Progenitor cell of endocrine pancreas (in vitro differentiated cells): Measurements from ENCODE around the gene RNPEPL1. TPM values are rescaled to one million over a fixed set of nuclear protein-coding genes. Genes with fewer than 3 reads are reported as not detected.

Source experiments
- DNase-seq: peaks from one replicate; pipeline ENCODE4 v3.0.0; 2021; ENCODE audit warnings: low spot score; ENCODE audit not compliant: unreplicated experiment
- H3K27ac Mint-ChIP-seq: 2 replicates; pipeline ENCODE4 v1.8.0; 2021; ENCODE audit warnings: mild to moderate bottlenecking, moderate library complexity, mixed read lengths
- H3K27me3 Mint-ChIP-seq: 2 replicates; pipeline ENCODE4 v1.8.0; 2021; ENCODE audit warnings: mixed read lengths
- H3K36me3 Mint-ChIP-seq: 2 replicates; pipeline ENCODE4 v1.8.0; 2022; ENCODE audit warnings: mixed read lengths; ENCODE audit not compliant: insufficient read depth
- H3K4me1 Mint-ChIP-seq: 2 replicates; pipeline ENCODE4 v1.8.0; 2021; ENCODE audit warnings: low read depth, mixed read lengths
- H3K4me3 Mint-ChIP-seq: 2 replicates; pipeline ENCODE4 v1.8.0; 2021; ENCODE audit warnings: low read depth, mild to moderate bottlenecking, moderate library complexity, mixed read lengths
- H3K9me3 Mint-ChIP-seq: 2 replicates; pipeline ENCODE4 v1.8.0; 2021; ENCODE audit warnings: low read depth, mixed read lengths
- total RNA-seq: library from RNA; stranded (reverse); gene quantifications from 2 replicates; pipeline ENCODE4 v1.2.1, GENCODE V29; 2021
- TF ChIP-seq, protein P1 (sequence below): fragments of 200-600 bp; sonication (generic); IDR thresholded peaks from one replicate; pipeline ENCODE4 v1.5.0; 2021; ENCODE audit warnings: antibody characterized with exemption, mild to moderate bottlenecking; ENCODE audit not compliant: unreplicated experiment

RNPEPL1 gene
- total RNA-seq, 1 donor from 2014 or later, result 52.2 TPM

DNA sequence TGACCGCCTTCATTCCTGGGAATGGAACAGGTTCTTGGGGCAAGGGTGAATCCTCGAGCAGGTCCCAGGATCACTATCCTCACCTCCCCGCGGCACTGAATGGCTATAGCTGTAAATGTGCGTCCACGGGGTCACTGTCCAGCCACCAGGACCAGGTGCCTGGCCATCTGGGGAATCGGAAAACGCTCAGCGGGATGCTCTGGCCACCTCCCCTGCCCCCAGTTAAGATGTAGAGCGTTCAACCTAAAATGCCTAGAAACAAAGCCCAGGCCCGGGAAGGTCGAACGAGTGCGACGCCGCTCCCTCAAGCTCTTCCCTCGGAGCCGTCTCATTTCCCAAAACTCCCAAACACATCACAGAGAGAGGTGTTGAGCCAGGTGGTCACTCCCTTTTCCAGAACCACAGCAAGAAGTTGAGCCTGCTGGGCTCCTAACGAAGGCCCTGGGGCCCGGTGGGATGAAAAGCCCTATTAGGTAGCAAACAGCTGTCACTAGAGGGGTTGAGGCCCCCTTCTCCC lies 17.5 kb downstream of the RNPEPL1 start:
- H3K9me3 Mint-ChIP-seq, result no peaks in the 10 kb centered on the region
- TF ChIP-seq, protein P1, sequence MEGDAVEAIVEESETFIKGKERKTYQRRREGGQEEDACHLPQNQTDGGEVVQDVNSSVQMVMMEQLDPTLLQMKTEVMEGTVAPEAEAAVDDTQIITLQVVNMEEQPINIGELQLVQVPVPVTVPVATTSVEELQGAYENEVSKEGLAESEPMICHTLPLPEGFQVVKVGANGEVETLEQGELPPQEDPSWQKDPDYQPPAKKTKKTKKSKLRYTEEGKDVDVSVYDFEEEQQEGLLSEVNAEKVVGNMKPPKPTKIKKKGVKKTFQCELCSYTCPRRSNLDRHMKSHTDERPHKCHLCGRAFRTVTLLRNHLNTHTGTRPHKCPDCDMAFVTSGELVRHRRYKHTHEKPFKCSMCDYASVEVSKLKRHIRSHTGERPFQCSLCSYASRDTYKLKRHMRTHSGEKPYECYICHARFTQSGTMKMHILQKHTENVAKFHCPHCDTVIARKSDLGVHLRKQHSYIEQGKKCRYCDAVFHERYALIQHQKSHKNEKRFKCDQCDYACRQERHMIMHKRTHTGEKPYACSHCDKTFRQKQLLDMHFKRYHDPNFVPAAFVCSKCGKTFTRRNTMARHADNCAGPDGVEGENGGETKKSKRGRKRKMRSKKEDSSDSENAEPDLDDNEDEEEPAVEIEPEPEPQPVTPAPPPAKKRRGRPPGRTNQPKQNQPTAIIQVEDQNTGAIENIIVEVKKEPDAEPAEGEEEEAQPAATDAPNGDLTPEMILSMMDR, result no peak
- H3K36me3 Mint-ChIP-seq, result peaks cover 7% of the 10 kb centered on the region
- H3K27me3 Mint-ChIP-seq, result no peaks in the 10 kb centered on the region
- H3K27ac Mint-ChIP-seq, result peak overlapping the region; percentile 95
- peaks cover 23% of the 10 kb centered on the region for H3K4me1 Mint-ChIP-seq
- no peak for DNase-seq
- H3K4me3 Mint-ChIP-seq, result peak overlapping the region; percentile 93

DNA sequence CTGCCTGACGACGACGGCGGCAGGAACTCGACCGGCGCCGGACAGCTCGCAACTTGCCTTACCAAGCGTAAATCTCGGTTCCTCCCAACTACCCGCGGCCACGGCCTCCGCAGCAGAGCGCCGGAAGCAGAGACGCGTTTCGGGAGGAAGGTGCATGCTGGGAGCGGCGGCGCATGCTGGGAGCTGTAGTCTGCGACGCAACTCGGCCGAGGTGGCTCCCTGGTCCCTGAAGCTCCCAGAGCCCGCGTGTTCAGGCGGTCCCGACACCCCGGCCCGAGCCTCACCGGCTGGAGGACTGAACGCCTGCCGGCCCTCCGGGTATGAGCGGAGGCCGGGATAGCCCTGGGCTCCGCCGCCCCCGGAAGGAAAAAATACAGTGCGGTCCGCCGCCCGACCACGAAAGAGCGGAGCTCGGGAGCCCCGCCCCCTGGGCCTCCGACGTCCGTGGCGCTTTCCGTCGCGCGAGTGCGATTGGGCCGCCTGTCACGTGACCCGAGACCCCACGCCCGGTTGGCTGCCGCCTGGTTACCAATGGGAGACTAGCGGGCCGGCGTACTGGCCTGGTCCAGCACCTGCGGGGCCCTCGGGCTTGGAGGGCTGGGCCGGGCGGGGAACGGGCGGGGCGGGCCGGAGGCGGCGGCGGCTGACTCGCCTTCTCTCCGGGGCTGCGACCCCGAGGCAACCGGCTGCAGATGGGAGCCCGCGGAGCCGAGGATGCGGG lies 18.1 kb downstream of the RNPEPL1 start, which contains the start of gene CAPN10:
CAPN10 (plus strand) TSS at position 537 of the 721 bp plus-strand sequence; CDS start at position 715, 178 bp downstream.
- Mint-ChIP-seq H3K4me1 (peaks cover 23% of the 10 kb centered on the region), H3K9me3 (no peaks in the 10 kb centered on the region), H3K36me3 (peaks cover 4% of the 10 kb centered on the region), H3K4me3 (peak within 1 kb of the TSS; percentile 93), H3K27ac (peak within 1 kb of the TSS; percentile 95), H3K27me3 (no peaks in the 10 kb centered on the region)
- TF ChIP-seq, protein P1, result no peak
- DNase-seq, result peak; percentile 96

DNA sequence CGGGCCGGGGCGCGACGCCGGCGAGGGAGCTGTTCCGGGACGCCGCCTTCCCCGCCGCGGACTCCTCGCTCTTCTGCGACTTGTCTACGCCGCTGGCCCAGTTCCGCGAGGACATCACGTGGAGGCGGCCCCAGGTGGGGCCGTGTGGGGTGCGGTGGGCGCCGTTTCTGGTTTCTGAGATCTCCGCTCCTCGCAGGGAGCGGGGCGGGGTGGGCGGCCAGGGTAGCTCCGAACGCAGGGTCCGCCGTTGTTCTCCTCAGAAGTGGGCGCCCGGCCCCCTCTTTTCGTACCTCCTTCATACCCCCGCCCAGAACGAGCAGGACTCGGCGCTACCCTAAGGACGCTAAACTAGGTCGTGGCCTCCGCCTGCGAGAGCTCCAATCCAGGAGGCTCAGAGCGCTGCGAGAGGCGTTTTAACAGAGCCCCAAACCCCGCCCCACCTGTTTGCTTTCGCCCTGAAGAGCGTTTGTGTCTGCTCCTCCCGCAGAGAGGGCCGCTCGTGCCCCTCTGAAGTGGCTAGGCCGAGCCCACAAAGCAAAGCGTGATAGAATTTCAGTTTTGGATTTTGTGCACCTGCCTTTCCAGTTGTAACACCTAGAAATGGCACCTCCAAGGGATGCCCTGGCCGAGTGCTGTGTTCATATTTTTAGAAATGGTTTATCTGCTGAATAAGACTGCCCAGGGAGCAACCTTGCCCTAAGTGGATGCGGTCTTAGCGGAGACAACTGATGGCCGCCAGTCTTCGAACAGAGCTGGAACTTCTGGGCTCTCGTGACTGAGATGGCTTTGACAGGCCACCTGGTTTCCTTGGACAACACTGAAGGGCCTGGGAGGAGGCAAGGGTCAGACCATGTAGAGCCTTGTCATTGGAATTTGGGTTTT lies 18.9 kb downstream of the RNPEPL1 start:
- peak overlapping the region; percentile 95 for H3K27ac Mint-ChIP-seq
- no peaks in the 10 kb centered on the region for H3K9me3 Mint-ChIP-seq
- TF ChIP-seq, protein P1, result no peak
- H3K4me3 Mint-ChIP-seq, result peak overlapping the region; percentile 93
- no peak for DNase-seq
- H3K4me1 Mint-ChIP-seq, result peaks cover 23% of the 10 kb centered on the region
- no peaks in the 10 kb centered on the region for H3K27me3 Mint-ChIP-seq
- peaks cover 1% of the 10 kb centered on the region for H3K36me3 Mint-ChIP-seq

DNA sequence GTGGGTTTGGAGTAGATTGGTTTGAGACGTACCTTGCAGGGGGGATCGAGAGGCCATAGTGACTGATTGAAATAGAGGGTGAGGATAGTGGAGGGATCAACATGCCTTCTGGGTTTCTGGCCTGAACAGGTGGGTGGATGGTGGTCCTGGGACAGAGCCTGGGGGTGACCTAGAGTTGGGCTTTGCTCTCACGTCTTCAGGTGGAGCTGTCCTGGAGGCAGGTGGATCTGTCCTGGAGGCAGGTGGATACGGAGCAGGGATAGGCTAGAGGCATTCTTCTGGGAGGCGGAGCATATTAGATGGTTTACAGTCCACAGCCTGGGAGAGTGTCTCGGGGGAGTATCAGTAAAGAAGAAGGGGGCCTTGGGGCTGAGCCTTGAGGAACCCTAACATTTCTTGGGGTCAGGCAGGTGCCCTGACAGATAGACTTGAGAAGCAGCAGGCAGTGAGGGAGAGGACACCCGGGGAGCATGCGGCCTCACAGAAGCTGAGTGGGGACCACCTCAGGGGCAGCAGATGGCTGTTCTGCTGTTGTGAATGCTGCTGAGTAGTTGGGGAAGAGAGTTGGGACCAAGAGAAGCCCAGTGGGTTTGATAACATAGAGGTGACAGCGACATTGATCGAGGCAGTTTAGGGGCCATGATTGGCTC lies 19.8 kb downstream of the RNPEPL1 start:
- DNase-seq, result no peak
- Mint-ChIP-seq H3K9me3 (no peaks in the 10 kb centered on the region), H3K27me3 (no peaks in the 10 kb centered on the region), H3K4me3 (peak overlapping the region; percentile 93), H3K27ac (peak overlapping the region; percentile 8), H3K36me3 (no peaks in the 10 kb centered on the region), H3K4me1 (peaks cover 23% of the 10 kb centered on the region)
- TF ChIP-seq, protein P1, result no peak

DNA sequence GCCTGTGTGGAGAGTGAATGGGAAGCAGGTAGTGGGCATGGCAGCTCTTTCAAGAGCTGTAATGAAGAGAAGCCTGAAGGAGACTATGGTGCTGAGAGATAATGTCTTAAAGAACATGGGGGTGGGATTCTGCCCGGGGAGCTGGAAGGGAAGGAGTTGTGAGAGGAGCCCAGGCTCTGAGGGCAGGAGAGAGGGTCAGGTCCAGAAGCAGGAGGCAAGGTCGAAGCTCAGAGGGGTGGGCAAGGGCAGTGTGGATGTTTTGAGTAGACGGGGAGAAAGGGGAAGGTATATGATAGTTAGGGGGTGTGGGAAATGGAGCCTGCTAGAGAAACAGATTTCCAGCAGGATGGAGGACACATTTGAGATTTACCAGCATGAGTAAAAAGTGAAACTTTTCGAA lies 20.4 kb downstream of the RNPEPL1 start:
- Mint-ChIP-seq H3K4me1 (peaks cover 23% of the 10 kb centered on the region), H3K4me3 (peak overlapping the region; percentile 93), H3K9me3 (no peaks in the 10 kb centered on the region), H3K27ac (no peak overlapping the region), H3K36me3 (no peaks in the 10 kb centered on the region), H3K27me3 (no peaks in the 10 kb centered on the region)
- TF ChIP-seq, protein P1, result no peak
- no peak for DNase-seq
